ENCODE data around the gene SYNE3. TPM values are rescaled to one million over a fixed set of nuclear protein-coding genes. Genes with fewer than 3 reads are reported as not detected.

The SYNE3 gene
- total RNA-seq, 4 donors from 2014 or later = 14.4 to 18.7 (median 16.6) TPM

- 79% methylated on average over 4 of the region's 4 CpGs for WGBS
- H3K4me1 ChIP-seq = peaks cover 26 to 34% (median 32%) of the 10 kb centered on the region in 4 donors
- no peak for DNase-seq (ENCODE audit: extremely low spot score)
- no peak overlapping the region for H3K4me3 ChIP-seq
- no peak for TF ChIP-seq EP300 (IDR thresholded peaks at IDR 0.05)
- no peak for TF ChIP-seq CTCF (IDR thresholded peaks at IDR 0.05)
- no peak for TF ChIP-seq POLR2A (IDR thresholded peaks at IDR 0.05; ENCODE audit: low read depth)
- TF ChIP-seq POLR2AphosphoS5 (IDR thresholded peaks at IDR 0.05) = no peak
- intact Hi-C loops (cut with DNase I) = no loop called here
- peaks cover 0 to 18% (median 13%) of the 10 kb centered on the region in 4 donors for H3K36me3 ChIP-seq
- no peaks in the 10 kb centered on the region for H3K27me3 ChIP-seq
- H3K9me3 ChIP-seq = no peaks in the 10 kb centered on the region
- no peak overlapping the region for H3K27ac ChIP-seq (replicated peaks in 1 of 4)
Measured at GRCh38 chr14:95541346-95541745, 24.9 kb upstream of the SYNE3 start.

- no peak for DNase-seq (ENCODE audit: extremely low spot score)
- no peaks in the 10 kb centered on the region for H3K27me3 ChIP-seq
- intact Hi-C loops (cut with DNase I) = no loop called here
- no peaks in the 10 kb centered on the region for H3K9me3 ChIP-seq
- H3K4me3 ChIP-seq = no peak overlapping the region
- H3K36me3 ChIP-seq = peaks cover 0 to 15% (median 13%) of the 10 kb centered on the region in 4 donors
- H3K27ac ChIP-seq (replicated peaks in 1 of 4) = no peak overlapping the region
- TF ChIP-seq POLR2AphosphoS5 (IDR thresholded peaks at IDR 0.05) (no peak), CTCF (IDR thresholded peaks at IDR 0.05) (no peak), EP300 (IDR thresholded peaks at IDR 0.05) (no peak), POLR2A (IDR thresholded peaks at IDR 0.05; ENCODE audit: low read depth) (no peak)
- 95% methylated on average over 6 of the region's 6 CpGs for WGBS
- peaks cover 30 to 43% (median 35%) of the 10 kb centered on the region in 4 donors for H3K4me1 ChIP-seq
Measured at GRCh38 chr14:95540236-95540855, 23.9 kb upstream of the SYNE3 start.

- Histone ChIP-seq H3K27me3 (no peaks in the 10 kb centered on the region), H3K36me3 (peaks cover 0 to 4% (median 1%) of the 10 kb centered on the region in 4 donors), H3K9me3 (no peaks in the 10 kb centered on the region), H3K4me3 (no peak overlapping the region), H3K4me1 (peaks cover 27 to 46% (median 35%) of the 10 kb centered on the region in 4 donors), H3K27ac (replicated peaks in 1 of 4) (no peak overlapping the region)
- intact Hi-C loops (cut with DNase I) = loop anchor here (10.0 kb wide), 1 partner anchor 1454 kb away; the partner anchor contains the start of genes DDX24 and IFI27L1
- WGBS = 91% methylated on average over 14 of the region's 14 CpGs
- TF ChIP-seq POLR2A (IDR thresholded peaks at IDR 0.05; ENCODE audit: low read depth) (no peak), POLR2AphosphoS5 (IDR thresholded peaks at IDR 0.05) (no peak), CTCF (IDR thresholded peaks at IDR 0.05) (no peak), EP300 (IDR thresholded peaks at IDR 0.05) (no peak)
- DNase-seq (ENCODE audit: extremely low spot score) = no peak
Measured at GRCh38 chr14:95538801-95539509, 22.5 kb upstream of the SYNE3 start.

GRCh38 chr14:95537298-95538089 lies 21.0 kb upstream of the SYNE3 start:
- DNase-seq (ENCODE audit: extremely low spot score) = no peak
- 87% methylated on average over 9 of the region's 9 CpGs for WGBS
- Histone ChIP-seq H3K27me3 (no peaks in the 10 kb centered on the region), H3K4me3 (no peak overlapping the region), H3K27ac (replicated peaks in 1 of 4) (no peak overlapping the region), H3K36me3 (peaks cover 0 to 1% (median 0%) of the 10 kb centered on the region in 4 donors), H3K4me1 (peaks cover 41 to 61% (median 49%) of the 10 kb centered on the region in 4 donors), H3K9me3 (no peaks in the 10 kb centered on the region)
- TF ChIP-seq CTCF (IDR thresholded peaks at IDR 0.05) = no peak
- no peak for TF ChIP-seq POLR2A (IDR thresholded peaks at IDR 0.05; ENCODE audit: low read depth)
- TF ChIP-seq POLR2AphosphoS5 (IDR thresholded peaks at IDR 0.05) = no peak
- TF ChIP-seq EP300 (IDR thresholded peaks at IDR 0.05) = no peak
- intact Hi-C loops (cut with DNase I) = loop anchor here (10.0 kb wide), 1 partner anchor 1453 kb away; the partner anchor contains the start of genes DDX24 and IFI27L1
